ENCODE measurements around the gene STK32A.

DNA sequence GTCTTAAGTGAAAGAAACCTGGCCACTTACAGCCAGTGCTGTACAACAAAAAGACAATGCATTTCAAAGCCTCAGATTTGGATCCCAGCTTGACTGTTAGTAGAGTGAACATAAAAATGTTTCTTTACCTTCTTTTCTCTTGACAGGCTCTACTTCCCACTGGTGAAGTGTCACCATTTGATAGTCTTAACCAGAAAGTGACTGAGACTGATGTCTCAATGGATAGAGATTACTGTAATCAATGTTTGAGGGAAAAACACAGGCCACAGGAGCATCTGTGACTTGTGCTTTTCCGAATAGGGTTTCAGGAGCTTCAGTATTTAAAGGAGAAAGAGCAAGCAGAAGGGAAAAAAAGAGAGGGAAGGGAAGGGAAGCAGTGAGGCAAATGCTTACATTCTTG, 41.7 kb upstream of the STK32A start:
- no peak for TF ChIP-seq POLR2A (IDR thresholded peaks at IDR 0.05; ENCODE audit: low read length)
- TF ChIP-seq GATA1 (IDR thresholded peaks at IDR 0.05; ENCODE audit: low read depth, low read length) = no peak

Data from erythroblast (primary cell).